SH-SY5Y (cell line): ENCODE data around the gene CDC26.

Experiments
- GATA2 ChIP-seq: IDR thresholded peaks from 2 replicates; pipeline ENCODE4 v1.6.1; 2011; ENCODE audit warnings: mild to moderate bottlenecking, low read depth, low read length
- GATA3 ChIP-seq: IDR thresholded peaks from 2 replicates; pipeline ENCODE4 v1.6.1; 2011; ENCODE audit warnings: low read depth, mild to moderate bottlenecking, low read length, moderate library complexity

DNA sequence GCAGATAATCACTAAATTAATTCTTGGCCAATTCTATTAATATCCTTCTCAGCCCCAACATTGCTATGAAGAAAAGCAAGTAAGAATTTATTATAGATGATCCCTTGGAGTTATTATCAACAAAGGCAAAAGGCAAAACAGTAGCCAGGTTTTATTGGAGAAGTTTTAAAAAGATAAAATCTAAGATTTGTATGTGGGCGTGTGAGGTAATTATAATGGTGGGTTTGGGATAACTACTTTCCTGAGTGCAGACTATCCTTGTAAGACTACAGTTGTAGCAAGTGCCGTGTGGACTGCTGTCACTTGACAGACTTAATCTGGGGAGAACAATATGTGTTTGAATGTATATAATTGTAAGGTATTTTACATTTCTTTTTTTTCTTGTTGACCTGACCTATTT lies 30.8 kb downstream of the CDC26 start:
- TF ChIP-seq GATA3 (no peak), GATA2 (no peak)
